Activated CD4-positive, alpha-beta memory T cell treated with anti-CD3 and anti-CD28 coated beads, Interleukin-2, amount 10 ng/mL, durations not matched to agents 7 days and 5 days (primary cell): Measurements from ENCODE around the gene CD40. TPM values are rescaled to one million over a fixed set of nuclear protein-coding genes. Genes with fewer than 3 reads are reported as not detected.
A peak's percentile ranks its signal among the peaks of the same experiment; 100 is the strongest.

Experiments
- CTCF ChIA-PET: fragments of 350-600 bp; sonication (Branson Sonifier 250); formaldehyde crosslinking; loops from one replicate; lab custom pipeline; 2021; ENCODE audit warnings: antibody characterized with exemption, inconsistent platforms; lab: Charles Lee
- POLR2A ChIA-PET: fragments of 350-600 bp; sonication (Branson Sonifier 250); formaldehyde crosslinking; loops from one replicate; lab custom pipeline; 2021; ENCODE audit warnings: antibody characterized with exemption; lab: Charles Lee
- DNase-seq: peaks from one replicate; pipeline ENCODE4 v3.0.0-alpha.2; 2020
- H3K27ac Mint-ChIP-seq: one replicate; pipeline ENCODE4 v1.8.0; 2021; ENCODE audit warnings: mild to moderate bottlenecking, mixed read lengths
- H3K27me3 Mint-ChIP-seq: one replicate; pipeline ENCODE4 v1.8.0; 2021; ENCODE audit warnings: mixed read lengths
- H3K36me3 Mint-ChIP-seq: one replicate; pipeline ENCODE4 v1.8.0; 2021; ENCODE audit warnings: low read depth, mixed read lengths
- H3K4me1 Mint-ChIP-seq: one replicate; pipeline ENCODE4 v1.8.0; 2021; ENCODE audit warnings: mixed read lengths
- H3K4me3 Mint-ChIP-seq: one replicate; pipeline ENCODE4 v1.8.0; 2021; ENCODE audit warnings: mild to moderate bottlenecking, mixed read lengths
- H3K9me3 Mint-ChIP-seq: one replicate; pipeline ENCODE4 v1.8.0; 2021; ENCODE audit warnings: mixed read lengths
- total RNA-seq, 2 experiments: library from RNA; stranded (reverse); gene quantifications; one replicate each; pipeline ENCODE4 v1.2.3, GENCODE V29; 2021

The CD40 gene
- total RNA-seq, 2 experiments from 2014 or later: 0.88 to 0.93 TPM

DNA sequence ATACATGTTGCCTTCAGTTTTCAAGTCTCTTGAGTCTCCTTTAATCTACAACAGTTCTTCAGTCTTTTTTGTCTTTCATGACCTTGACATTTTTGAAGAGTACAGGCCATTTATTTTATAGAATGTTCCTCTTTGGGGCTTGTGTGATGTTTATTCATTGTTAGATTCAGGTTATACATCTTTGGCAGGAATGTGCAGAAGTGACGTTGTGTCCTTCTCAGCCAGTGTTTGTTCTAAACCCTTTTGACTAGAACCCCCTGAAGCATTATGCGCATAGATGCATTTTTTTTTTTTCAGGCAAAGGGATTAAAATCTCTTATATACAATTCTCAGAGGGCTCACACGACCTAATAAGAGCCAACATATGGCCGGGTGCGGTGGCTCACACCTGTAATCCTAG, 17.1 kb upstream of the CD40 start:
- no peak overlapping the region for H3K4me3 Mint-ChIP-seq
- no peak overlapping the region for H3K27ac Mint-ChIP-seq
- peaks cover 53% of the 10 kb centered on the region for H3K27me3 Mint-ChIP-seq
- ChIA-PET POLR2A (no interaction called here), CTCF (no interaction called here)
- H3K36me3 Mint-ChIP-seq: no peaks in the 10 kb centered on the region
- H3K9me3 Mint-ChIP-seq: no peaks in the 10 kb centered on the region
- no peak for DNase-seq
- no peaks in the 10 kb centered on the region for H3K4me1 Mint-ChIP-seq

- H3K36me3 Mint-ChIP-seq: no peaks in the 10 kb centered on the region
- DNase-seq: no peak
- H3K27me3 Mint-ChIP-seq: peaks cover 58% of the 10 kb centered on the region
- H3K27ac Mint-ChIP-seq: no peak overlapping the region
- H3K9me3 Mint-ChIP-seq: no peaks in the 10 kb centered on the region
- H3K4me3 Mint-ChIP-seq: no peak overlapping the region
- ChIA-PET POLR2A (no interaction called here), CTCF (interaction anchor here (0.6 kb wide), 1 partner anchor 235 kb away, joined by 3 read pairs; no protein-coding TSS in a partner anchor)
- no peaks in the 10 kb centered on the region for H3K4me1 Mint-ChIP-seq
These were observed 16.2 kb upstream of the CD40 start for GRCh38 chr20:46101957-46102356.

GRCh38 chr20:46102940-46103339, 15.2 kb upstream of the CD40 start:
- no peaks in the 10 kb centered on the region for H3K36me3 Mint-ChIP-seq
- DNase-seq: no peak
- no peaks in the 10 kb centered on the region for H3K9me3 Mint-ChIP-seq
- H3K27me3 Mint-ChIP-seq: peaks cover 63% of the 10 kb centered on the region
- ChIA-PET POLR2A (no interaction called here), CTCF (no interaction called here)
- H3K4me3 Mint-ChIP-seq: no peak overlapping the region
- no peak overlapping the region for H3K27ac Mint-ChIP-seq
- H3K4me1 Mint-ChIP-seq: no peaks in the 10 kb centered on the region

DNA sequence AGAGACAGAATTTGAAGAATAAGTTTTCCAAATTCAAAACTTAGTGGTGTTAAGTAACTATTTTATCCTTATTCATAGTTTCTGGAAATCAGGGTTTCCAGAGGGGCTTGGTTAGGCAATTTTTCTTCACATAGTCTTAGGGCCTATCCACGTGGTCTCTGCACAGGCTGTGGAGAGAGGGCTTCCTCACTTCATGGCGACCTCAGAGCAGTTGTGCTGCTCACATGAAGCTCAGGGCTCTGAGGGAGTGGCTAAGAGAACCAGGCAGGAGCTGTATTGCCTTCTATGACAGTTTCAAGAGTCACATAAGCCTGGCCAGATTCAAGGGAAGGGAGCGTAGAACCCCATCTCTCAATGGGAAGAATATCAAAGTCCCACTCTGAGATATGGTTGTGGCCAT, 13.9 kb upstream of the CD40 start:
- ChIA-PET CTCF (no interaction called here), POLR2A (no interaction called here)
- Mint-ChIP-seq H3K4me3 (no peak overlapping the region), H3K36me3 (no peaks in the 10 kb centered on the region), H3K4me1 (peaks cover 4% of the 10 kb centered on the region), H3K9me3 (no peaks in the 10 kb centered on the region), H3K27ac (no peak overlapping the region), H3K27me3 (peaks cover 60% of the 10 kb centered on the region)
- no peak for DNase-seq

DNA sequence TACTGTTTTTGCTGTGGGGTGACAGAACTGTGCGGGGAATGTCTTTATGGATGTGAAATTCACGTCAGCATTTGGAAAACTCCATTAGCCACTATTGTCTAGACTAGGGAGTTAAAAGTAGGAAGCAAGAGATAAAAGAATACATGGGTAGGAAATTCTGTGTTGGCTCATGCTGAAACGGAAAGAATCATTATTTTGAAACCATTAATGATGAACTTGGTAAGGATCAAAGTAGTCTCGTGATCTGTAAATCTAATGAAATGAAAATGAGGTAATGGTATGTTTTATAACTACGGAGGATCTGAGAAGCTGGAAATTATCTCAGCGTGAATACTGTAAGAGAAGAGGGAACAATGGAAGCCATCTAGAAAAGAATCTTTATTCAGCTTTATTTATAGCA, 11.1 kb upstream of the CD40 start:
- CTCF ChIA-PET: no interaction called here
- no peak for DNase-seq
- Mint-ChIP-seq H3K4me1 (peaks cover 13% of the 10 kb centered on the region), H3K36me3 (no peaks in the 10 kb centered on the region), H3K27me3 (peaks cover 58% of the 10 kb centered on the region), H3K9me3 (no peaks in the 10 kb centered on the region), H3K4me3 (no peak overlapping the region), H3K27ac (no peak overlapping the region)
- POLR2A ChIA-PET: no interaction called here

DNA sequence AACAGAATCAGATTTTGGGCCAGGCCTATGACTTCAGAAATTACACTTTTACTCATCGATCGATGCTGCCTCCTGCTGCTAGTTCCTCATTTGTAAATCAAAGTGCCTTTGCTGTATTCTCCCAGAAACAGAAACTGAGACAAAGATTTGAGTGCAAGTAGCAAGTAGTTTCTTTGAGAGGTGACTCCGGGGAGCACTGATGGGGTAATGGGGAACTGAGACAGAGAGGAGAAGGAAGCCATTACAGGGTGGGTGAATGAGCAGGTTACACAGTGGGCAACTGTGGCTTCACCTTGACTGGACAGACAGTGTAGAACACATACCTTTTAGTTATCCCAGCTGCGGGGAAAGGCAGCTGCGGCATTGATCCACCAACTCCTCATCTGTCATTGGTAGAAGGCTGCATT, 9.7 kb upstream of the CD40 start:
- H3K4me1 Mint-ChIP-seq: peaks cover 13% of the 10 kb centered on the region
- ChIA-PET POLR2A (no interaction called here), CTCF (no interaction called here)
- peaks cover 54% of the 10 kb centered on the region for H3K27me3 Mint-ChIP-seq
- DNase-seq: no peak
- H3K4me3 Mint-ChIP-seq: no peak overlapping the region
- H3K9me3 Mint-ChIP-seq: no peaks in the 10 kb centered on the region
- no peak overlapping the region for H3K27ac Mint-ChIP-seq
- no peaks in the 10 kb centered on the region for H3K36me3 Mint-ChIP-seq

DNA sequence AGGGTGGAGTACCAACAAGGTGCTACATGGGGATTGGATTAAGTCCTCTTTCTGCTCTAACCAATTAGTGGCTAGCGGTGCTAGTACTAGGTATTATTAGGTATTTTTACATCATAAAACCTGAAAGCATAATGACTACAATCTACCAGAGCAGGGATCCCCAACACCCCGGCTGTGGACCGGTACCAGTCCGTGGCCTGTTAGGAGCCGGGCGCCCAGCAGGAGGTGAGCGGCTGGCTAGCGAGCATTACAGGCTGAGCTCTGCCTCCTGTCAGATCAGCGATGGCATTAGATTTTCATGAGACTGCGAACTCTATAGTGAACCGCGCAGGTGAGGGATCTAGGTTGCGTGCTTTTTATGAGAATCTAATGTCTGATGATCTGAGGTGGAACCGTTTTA, 9.1 kb upstream of the CD40 start:
- POLR2A ChIA-PET: no interaction called here
- H3K36me3 Mint-ChIP-seq: no peaks in the 10 kb centered on the region
- CTCF ChIA-PET: no interaction called here

DNA sequence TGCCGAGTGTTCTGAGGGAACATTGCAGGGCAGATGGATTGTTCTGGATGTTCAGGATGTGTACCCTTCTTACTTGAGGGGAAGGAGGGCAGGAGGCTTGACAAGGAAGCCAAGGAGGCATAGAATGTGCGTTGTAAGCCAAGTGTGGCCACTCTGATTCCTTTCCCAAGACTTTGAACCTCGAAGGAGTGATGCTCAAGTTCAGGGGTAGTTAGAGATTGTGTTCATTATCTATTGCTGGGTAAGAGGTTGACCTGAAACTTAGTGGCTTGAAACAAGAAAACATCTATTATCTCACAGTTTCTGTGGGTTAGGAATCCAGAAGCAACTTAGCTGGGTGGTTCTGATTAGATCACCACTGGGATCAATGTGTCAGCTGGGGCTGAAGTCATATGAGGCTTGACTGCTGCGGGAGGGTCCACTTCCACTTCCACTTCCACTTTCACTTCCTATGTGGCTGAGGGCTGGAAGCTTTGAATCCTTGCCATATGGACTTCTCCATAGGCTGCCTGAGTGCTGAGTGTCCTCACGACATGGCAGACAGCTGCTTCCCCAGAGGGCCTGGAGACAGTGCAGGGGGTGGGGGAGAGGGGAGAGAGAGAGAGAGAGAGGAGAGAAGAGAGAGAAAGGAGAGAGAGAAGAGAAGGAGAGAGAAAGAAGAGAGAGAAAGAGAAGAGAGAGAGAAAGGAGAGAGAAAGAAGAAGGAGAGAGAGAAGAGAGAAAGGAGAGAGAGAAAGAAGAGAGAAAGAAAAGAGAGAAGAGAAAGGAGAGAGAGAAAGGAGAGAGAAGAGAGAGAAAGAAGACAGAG, 6.9 kb upstream of the CD40 start:
- ChIA-PET POLR2A (no interaction called here), CTCF (no interaction called here)
- no peak overlapping the region for H3K4me3 Mint-ChIP-seq
- DNase-seq: no peak
- no peaks in the 10 kb centered on the region for H3K9me3 Mint-ChIP-seq
- H3K27me3 Mint-ChIP-seq: peaks cover 55% of the 10 kb centered on the region
- H3K36me3 Mint-ChIP-seq: no peaks in the 10 kb centered on the region
- H3K27ac Mint-ChIP-seq: no peak overlapping the region
- peaks cover 16% of the 10 kb centered on the region for H3K4me1 Mint-ChIP-seq

More for the DNA sequence above, 9.1 kb upstream of the CD40 start:
- Mint-ChIP-seq H3K27me3 (peaks cover 59% of the 10 kb centered on the region), H3K9me3 (no peaks in the 10 kb centered on the region), H3K4me3 (no peak overlapping the region), H3K27ac (no peak overlapping the region), H3K4me1 (peaks cover 13% of the 10 kb centered on the region)
- DNase-seq: no peak

DNA sequence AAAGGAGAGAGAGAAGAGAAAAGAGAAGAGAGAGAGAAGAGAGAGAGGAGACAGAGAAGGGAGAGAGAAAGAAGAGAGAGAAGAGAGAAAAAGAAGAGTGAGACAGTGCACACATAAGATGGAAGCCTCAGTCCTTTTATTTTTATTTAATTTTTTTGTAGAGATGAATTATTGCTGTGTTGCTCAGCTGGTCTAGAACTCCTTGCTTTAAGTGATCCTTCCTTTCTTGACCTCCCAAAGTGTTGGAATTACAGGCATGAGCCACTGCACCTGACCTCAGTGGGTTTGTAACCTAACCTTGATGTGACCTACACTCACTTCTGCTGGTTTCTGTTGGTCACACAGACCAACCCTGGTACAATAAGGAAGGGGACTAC, 6.3 kb upstream of the CD40 start:
- POLR2A ChIA-PET: no interaction called here

GRCh38 chr20:46112430-46113112, 5.5 kb upstream of the CD40 start:
- Mint-ChIP-seq H3K27ac (no peak overlapping the region), H3K9me3 (no peaks in the 10 kb centered on the region), H3K4me3 (no peak overlapping the region), H3K36me3 (no peaks in the 10 kb centered on the region), H3K27me3 (peaks cover 46% of the 10 kb centered on the region), H3K4me1 (peaks cover 18% of the 10 kb centered on the region)
- DNase-seq: no peak
- POLR2A ChIA-PET: interaction anchor here (0.7 kb wide), 1 partner anchor 560 kb away, joined by 3 read pairs; no protein-coding TSS in a partner anchor
- CTCF ChIA-PET: no interaction called here

More for the DNA sequence above, 6.3 kb upstream of the CD40 start:
- no peak for DNase-seq
- Mint-ChIP-seq H3K4me3 (no peak overlapping the region), H3K4me1 (peaks cover 16% of the 10 kb centered on the region), H3K9me3 (no peaks in the 10 kb centered on the region), H3K36me3 (no peaks in the 10 kb centered on the region), H3K27me3 (peaks cover 53% of the 10 kb centered on the region), H3K27ac (no peak overlapping the region)
- CTCF ChIA-PET: no interaction called here

GRCh38 chr20:46113113-46113470, 5.0 kb upstream of the CD40 start:
- Mint-ChIP-seq H3K4me3 (no peak overlapping the region), H3K4me1 (peaks cover 23% of the 10 kb centered on the region), H3K27me3 (peaks cover 50% of the 10 kb centered on the region), H3K9me3 (no peaks in the 10 kb centered on the region), H3K27ac (no peak overlapping the region), H3K36me3 (no peaks in the 10 kb centered on the region)
- POLR2A ChIA-PET: interaction anchor here (0.7 kb wide), 1 partner anchor 559 kb away, joined by 3 read pairs; no protein-coding TSS in a partner anchor
- DNase-seq: no peak
- CTCF ChIA-PET: no interaction called here

GRCh38 chr20:46114449-46114848, 3.7 kb upstream of the CD40 start:
- peaks cover 21% of the 10 kb centered on the region for H3K4me1 Mint-ChIP-seq
- ChIA-PET POLR2A (no interaction called here), CTCF (no interaction called here)
- no peaks in the 10 kb centered on the region for H3K36me3 Mint-ChIP-seq
- no peak overlapping the region for H3K4me3 Mint-ChIP-seq
- H3K9me3 Mint-ChIP-seq: no peaks in the 10 kb centered on the region
- no peak for DNase-seq
- H3K27ac Mint-ChIP-seq: no peak overlapping the region
- H3K27me3 Mint-ChIP-seq: peaks cover 42% of the 10 kb centered on the region

GRCh38 chr20:46118481-46119020, 437 bp downstream of the CD40 start:
- H3K36me3 Mint-ChIP-seq: no peaks in the 10 kb centered on the region
- no peak overlapping the region for H3K27ac Mint-ChIP-seq
- peaks cover 28% of the 10 kb centered on the region for H3K27me3 Mint-ChIP-seq
- ChIA-PET CTCF (interaction anchor here (1.0 kb wide), 1 partner anchor 14 kb away, joined by 3 read pairs; no protein-coding TSS in a partner anchor), POLR2A (no interaction called here)
- peak overlapping the region; percentile 78 for H3K4me3 Mint-ChIP-seq
- no peaks in the 10 kb centered on the region for H3K9me3 Mint-ChIP-seq
- DNase-seq: no peak
- H3K4me1 Mint-ChIP-seq: peaks cover 19% of the 10 kb centered on the region
